KBM-7 (cell line): ENCODE results near the gene WASHC1.
"Not testable (repeated sequence)": the region's sequence is repeated elsewhere in the genome, so short reads cannot be mapped to it uniquely, and the experiment has no call there.

Experiments used
- DNase-seq: peaks from one replicate; pipeline ENCODE4 v3.0.0-alpha.2; 2015
- in situ Hi-C: fragments of 300-500 bp; cut with MboI; formaldehyde crosslinking; loops from 2 replicates; pipeline ENCODE4 v1.14.3; 2020; ENCODE audit warnings: low sequenced_read_pairs, low pct_unique_long_range_greater_than_20kb, mixed read lengths

WASHC1 gene

DNA sequence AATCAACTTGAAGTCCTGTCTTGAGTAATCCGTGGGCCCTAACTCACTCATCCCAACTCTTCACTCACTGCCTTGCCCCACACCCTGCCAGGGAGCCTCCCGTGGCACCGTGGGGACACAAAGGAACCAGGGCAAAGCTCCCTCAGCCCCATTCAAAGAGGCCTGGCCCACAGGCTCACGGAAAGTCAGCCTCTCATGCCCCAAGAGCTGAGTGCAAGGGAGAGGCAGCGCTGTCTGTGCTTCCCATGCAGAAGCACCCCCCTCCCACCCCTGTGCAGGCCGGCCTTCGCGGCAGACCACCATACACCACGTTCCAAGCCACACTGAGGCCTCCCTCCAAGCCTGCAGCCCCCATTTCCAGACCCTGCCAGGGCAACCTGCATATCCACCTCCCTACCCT, 7.6 kb downstream of the WASHC1 start:
- in situ Hi-C loops, DNase-seq: not testable (repeated sequence)

GRCh38 chr9:16875-17274, 12.4 kb downstream of the WASHC1 start:
- in situ Hi-C loops, DNase-seq: not testable (repeated sequence)

DNA sequence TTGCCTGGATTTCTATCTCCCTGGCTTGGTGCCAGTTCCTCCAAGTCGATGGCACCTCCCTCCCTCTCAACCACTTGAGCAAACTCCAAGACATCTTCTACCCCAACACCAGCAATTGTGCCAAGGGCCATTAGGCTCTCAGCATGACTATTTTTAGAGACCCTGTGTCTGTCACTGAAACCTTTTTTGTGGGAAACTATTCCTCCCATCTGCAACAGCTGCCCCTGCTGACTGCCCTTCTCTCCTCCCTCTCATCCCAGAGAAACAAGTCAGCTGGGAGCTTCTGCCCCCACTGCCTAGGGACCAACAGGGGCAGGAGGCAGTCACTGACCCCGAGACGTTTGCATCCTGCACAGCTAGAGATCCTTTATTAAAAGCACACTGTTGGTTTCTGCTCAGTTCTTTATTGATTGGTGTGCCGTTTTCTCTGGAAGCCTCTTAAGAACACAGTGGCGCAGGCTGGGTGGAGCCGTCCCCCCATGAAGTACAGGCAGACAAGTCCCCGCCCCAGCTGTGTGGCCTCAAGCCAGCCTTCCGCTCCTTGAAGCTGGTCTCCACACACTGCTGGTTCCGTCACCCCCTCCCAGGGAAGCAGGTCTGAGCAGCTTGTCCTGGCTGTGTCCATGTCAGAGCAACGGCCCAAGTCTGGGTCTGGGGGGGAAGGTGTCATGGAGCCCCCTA, 15.0 kb downstream of the WASHC1 start:
- in situ Hi-C loops, DNase-seq: not testable (repeated sequence)

GRCh38 chr9:11206-11605, 18.1 kb downstream of the WASHC1 start:
- in situ Hi-C loops, DNase-seq: not testable (repeated sequence)

DNA sequence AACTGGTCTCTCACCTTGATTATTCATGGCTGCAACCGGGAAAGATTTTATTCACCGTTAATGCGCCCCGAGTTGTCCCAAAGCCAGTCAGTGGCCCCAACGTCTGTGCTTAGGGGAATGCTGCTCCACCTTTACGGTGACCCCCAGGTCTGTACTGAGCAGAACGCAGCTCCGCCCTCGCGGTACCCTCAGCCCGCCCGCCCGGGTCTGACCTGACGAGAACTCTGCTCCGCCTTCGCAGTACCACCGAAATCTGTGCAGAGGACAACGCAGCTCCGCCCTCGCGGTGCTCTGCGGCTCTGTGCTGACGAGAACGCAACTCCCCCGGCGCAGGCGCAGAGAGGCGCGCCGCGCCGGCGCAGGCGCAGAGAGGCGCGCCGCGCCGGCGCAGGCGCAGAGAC, 18.6 kb downstream of the WASHC1 start:
- DNase-seq, result peak; percentile 18
- in situ Hi-C loops, result not testable (repeated sequence)

- in situ Hi-C loops, result not testable (repeated sequence)
- DNase-seq, result peak; percentile 17
Observed at GRCh38 chr9:10207-10606, 19.0 kb downstream of the WASHC1 start.
